Large intestine (tissue), 3 donors: ENCODE measurements around the gene BAG5. TPM values are rescaled to one million over a fixed set of nuclear protein-coding genes. Genes with fewer than 3 reads are reported as not detected.

Experiments
- DNase-seq, 2 donors: peaks; one replicate each; pipeline versions ENCODE4 v3.0.0 to v3.0.0-alpha.2; 2013
- H3K27ac ChIP-seq: one replicate; pipeline ENCODE4 v1.5.1; 2013; ENCODE audit warnings: low read length
- H3K27me3 ChIP-seq: 2 replicates; pipeline ENCODE4 v1.6.1; 2013; ENCODE audit warnings: low read length; ENCODE audit not compliant: control insufficient read depth, insufficient read depth
- H3K36me3 ChIP-seq: 2 replicates; pipeline ENCODE4 v1.6.1; 2013; ENCODE audit warnings: low read length; ENCODE audit not compliant: control insufficient read depth, insufficient read depth
- H3K4me1 ChIP-seq: one replicate; pipeline ENCODE4 v1.6.1; 2013; ENCODE audit warnings: low read length; ENCODE audit not compliant: control insufficient read depth, insufficient read depth
- H3K4me3 ChIP-seq: one replicate; pipeline ENCODE4 v1.5.1; 2013; ENCODE audit warnings: low read length
- H3K9me3 ChIP-seq: one replicate; pipeline ENCODE4 v1.6.1; 2013; ENCODE audit warnings: mild to moderate bottlenecking, low read depth, low read length, moderate library complexity; ENCODE audit not compliant: control insufficient read depth
- WGBS: methylation state at CpG from one replicate; pipeline ENCODE4 v1.1.5; 2013; ENCODE audit warnings: low lambda C conversion rate; ENCODE audit not compliant: insufficient coverage; 5-methylcytosine and 5-hydroxymethylcytosine counted together
- polyA plus RNA-seq: library from polyadenylated mRNA; unstranded; fragments of 120-200 nt; gene quantifications from one replicate; pipeline ENCODE4 v1.2.1, GENCODE V29; 2013

The BAG5 gene
- polyA plus RNA-seq, 1 donor, result 22.5 TPM

- no peaks in the 10 kb centered on the region for H3K9me3 ChIP-seq
- H3K36me3 ChIP-seq, result no peaks in the 10 kb centered on the region
- 93% methylated on average over 3 of the region's 11 CpGs for whole genome bisulfite sequencing
- H3K27ac ChIP-seq, result no peak overlapping the region
- H3K4me1 ChIP-seq, result peaks cover 33% of the 10 kb centered on the region
- DNase-seq, result no peak
- no peaks in the 10 kb centered on the region for H3K27me3 ChIP-seq
- H3K4me3 ChIP-seq, result no peak overlapping the region
Observed at GRCh38 chr14:103547455-103547940, 15.0 kb downstream of the BAG5 start.

- no peak overlapping the region for H3K27ac ChIP-seq
- no CpG with 5 or more reads among the region's 21 CpGs for WGBS
- H3K36me3 ChIP-seq, result no peaks in the 10 kb centered on the region
- H3K9me3 ChIP-seq, result no peaks in the 10 kb centered on the region
- peak in 1 of 2 donors; percentile 43 for DNase-seq
- H3K4me1 ChIP-seq, result peaks cover 40% of the 10 kb centered on the region
- no peaks in the 10 kb centered on the region for H3K27me3 ChIP-seq
- no peak overlapping the region for H3K4me3 ChIP-seq
Observed at GRCh38 chr14:103546652-103547454, 15.6 kb downstream of the BAG5 start.

GRCh38 chr14:103545915-103546651 lies 16.4 kb downstream of the BAG5 start:
- no peak overlapping the region for H3K27ac ChIP-seq
- no peaks in the 10 kb centered on the region for H3K36me3 ChIP-seq
- DNase-seq, result no peak
- no peaks in the 10 kb centered on the region for H3K9me3 ChIP-seq
- no peak overlapping the region for H3K4me3 ChIP-seq
- H3K4me1 ChIP-seq, result peaks cover 46% of the 10 kb centered on the region
- WGBS, result no CpG with 5 or more reads among the region's 27 CpGs
- H3K27me3 ChIP-seq, result no peaks in the 10 kb centered on the region

- no peak overlapping the region for H3K27ac ChIP-seq
Observed at GRCh38 chr14:103545219-103545914, 17.1 kb downstream of the BAG5 start.

GRCh38 chr14:103544388-103545218 lies 17.9 kb downstream of the BAG5 start:
- Histone ChIP-seq H3K27ac (no peak overlapping the region), H3K36me3 (no peaks in the 10 kb centered on the region), H3K4me1 (peaks cover 45% of the 10 kb centered on the region), H3K9me3 (no peaks in the 10 kb centered on the region), H3K4me3 (no peak overlapping the region), H3K27me3 (no peaks in the 10 kb centered on the region)
- no CpG with 5 or more reads among the region's 35 CpGs for WGBS
- DNase-seq, result peak in 1 of 2 donors; percentile 54

More at GRCh38 chr14:103545219-103545914, 17.1 kb downstream of the BAG5 start:
- no peaks in the 10 kb centered on the region for H3K36me3 ChIP-seq
- H3K4me3 ChIP-seq, result no peak overlapping the region
- no peaks in the 10 kb centered on the region for H3K27me3 ChIP-seq
- no CpG with 5 or more reads among the region's 29 CpGs for WGBS
- DNase-seq, result no peak
- peaks cover 45% of the 10 kb centered on the region for H3K4me1 ChIP-seq
- H3K9me3 ChIP-seq, result no peaks in the 10 kb centered on the region

GRCh38 chr14:103543721-103544387 lies 18.6 kb downstream of the BAG5 start:
- no peaks in the 10 kb centered on the region for H3K9me3 ChIP-seq
- peaks cover 45% of the 10 kb centered on the region for H3K4me1 ChIP-seq
- no peak for DNase-seq
- H3K27ac ChIP-seq, result no peak overlapping the region
- no peaks in the 10 kb centered on the region for H3K36me3 ChIP-seq
- H3K4me3 ChIP-seq, result no peak overlapping the region
- no peaks in the 10 kb centered on the region for H3K27me3 ChIP-seq
- no CpG with 5 or more reads among the region's 19 CpGs for WGBS

GRCh38 chr14:103543140-103543539 lies 19.3 kb downstream of the BAG5 start:
- Histone ChIP-seq H3K27ac (no peak overlapping the region), H3K27me3 (no peaks in the 10 kb centered on the region), H3K36me3 (no peaks in the 10 kb centered on the region), H3K9me3 (no peaks in the 10 kb centered on the region), H3K4me3 (peak overlapping the region; percentile 17), H3K4me1 (peaks cover 45% of the 10 kb centered on the region)
- DNase-seq, result no peak
- WGBS, result no CpG with 5 or more reads among the region's 10 CpGs

GRCh38 chr14:103542605-103543088 lies 19.8 kb downstream of the BAG5 start:
- Histone ChIP-seq H3K4me3 (peak overlapping the region; percentile 17), H3K9me3 (no peaks in the 10 kb centered on the region), H3K4me1 (peaks cover 45% of the 10 kb centered on the region), H3K27ac (no peak overlapping the region), H3K27me3 (no peaks in the 10 kb centered on the region), H3K36me3 (no peaks in the 10 kb centered on the region)
- WGBS, result no CpG with 5 or more reads among the region's 18 CpGs
- DNase-seq, result peak; percentile 72 to 84
